Measurements from ENCODE around the gene C22orf23. TPM values are rescaled to one million over a fixed set of nuclear protein-coding genes. Genes with fewer than 3 reads are reported as not detected.

The C22orf23 gene
- total and polyA plus RNA-seq, 2 of the 4 experiments (the other 2 are of a cell fraction), result 0.39 to 0.54 TPM

- Histone ChIP-seq H3K36me3 (ENCODE audit: control insufficient read depth, insufficient read depth, low read length) (peaks cover 49% of the 10 kb centered on the region), H3K9ac (ENCODE audit: low read depth, low read length) (no peak overlapping the region), H3K79me1 (ENCODE audit: low read depth in 1 of 2, low read length in 2 of 2) (peaks cover 20 to 29% of the 10 kb centered on the region in 2 experiments; a peak in 3 of 4 replicates), H3K56ac (ENCODE audit: extremely low read depth, insufficient read depth, low read length) (no peak overlapping the region), H3K4me3 (ENCODE audit: insufficient read depth, low read depth, low read length) (no peak overlapping the region), H3K4me1 (ENCODE audit: control insufficient read depth, insufficient read depth, low read length) (peaks cover 5% of the 10 kb centered on the region), H2AFZ (replicated peaks; ENCODE audit: low read length, poor library complexity) (no peak overlapping the region), H4K8ac (ENCODE audit: low read depth in 2 of 2, low read length in 2 of 2) (no peak overlapping the region), H2BK120ac (ENCODE audit: low read depth, low read length) (no peak overlapping the region), H3K9me3 (ENCODE audit: control insufficient read depth, insufficient read depth, low read length) (no peaks in the 10 kb centered on the region), H3K9me1 (ENCODE audit: insufficient read depth, low read length) (peaks cover 2% of the 10 kb centered on the region; the same call in 1 of the 2 replicates), H3K23ac (ENCODE audit: low read depth, low read length) (no peak overlapping the region), H4K20me1 (ENCODE audit: insufficient read depth, low read length) (peaks cover 5% of the 10 kb centered on the region), H2BK20ac (ENCODE audit: low read depth, low read length) (no peak overlapping the region), H3K4ac (ENCODE audit: low read depth, low read length) (no peak overlapping the region), H3K4me2 (ENCODE audit: low read depth, low read length) (no peak overlapping the region), H2BK5ac (ENCODE audit: low read depth, low read length, poor library complexity, severe bottlenecking) (no peak overlapping the region), H2BK15ac (ENCODE audit: low read depth, low read length) (no peak overlapping the region), H2AK5ac (ENCODE audit: low read depth, low read length) (no peak overlapping the region), H3K27me3 (ENCODE audit: control insufficient read depth, insufficient read depth, low read length) (no peaks in the 10 kb centered on the region), H3K14ac (replicated peaks; ENCODE audit: low read depth, low read length) (no peak overlapping the region), H2AK9ac (replicated peaks; ENCODE audit: low read depth, low read length, poor library complexity) (no peak overlapping the region), H3K18ac (ENCODE audit: low read depth, low read length) (no peak overlapping the region), H3K27ac (ENCODE audit: insufficient read depth, low read length) (no peak overlapping the region), H4K91ac (ENCODE audit: insufficient read depth, low read depth, low read length) (no peak overlapping the region), H4K5ac (ENCODE audit: low read depth, low read length) (no peak overlapping the region)
- dilution Hi-C loops (cut with HindIII; ENCODE audit: low sequenced_read_pairs, unreplicated experiment) (no loop called here), intact Hi-C loops (cut with micrococcal nuclease) (no loop called here), in situ Hi-C loops (cut with MboI; ENCODE audit: low sequenced_read_pairs) (no loop called here)
- ChIA-PET CTCF (no interaction called here), POLR2A (ENCODE audit: unreplicated experiment) (no interaction called here)
- no peak for ATAC-seq (ENCODE audit: low read depth)
- no peak for DNase-seq
- TF ChIP-seq FOS (IDR thresholded peaks at IDR 0.05; ENCODE audit: low read depth, low read length), result no peak
- no peak for TF ChIP-seq SMC3 (IDR thresholded peaks at IDR 0.05; ENCODE audit: low read depth, low read length)
- TF ChIP-seq, protein P1, sequence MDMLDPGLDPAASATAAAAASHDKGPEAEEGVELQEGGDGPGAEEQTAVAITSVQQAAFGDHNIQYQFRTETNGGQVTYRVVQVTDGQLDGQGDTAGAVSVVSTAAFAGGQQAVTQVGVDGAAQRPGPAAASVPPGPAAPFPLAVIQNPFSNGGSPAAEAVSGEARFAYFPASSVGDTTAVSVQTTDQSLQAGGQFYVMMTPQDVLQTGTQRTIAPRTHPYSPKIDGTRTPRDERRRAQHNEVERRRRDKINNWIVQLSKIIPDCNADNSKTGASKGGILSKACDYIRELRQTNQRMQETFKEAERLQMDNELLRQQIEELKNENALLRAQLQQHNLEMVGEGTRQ (IDR thresholded peaks at IDR 0.05; ENCODE audit: low read depth, low read length), result no peak
- no peak for TF ChIP-seq CTCF (conservative IDR thresholded peaks at IDR 0.05; ENCODE audit: low read depth, low read length)
- no peak for TF ChIP-seq MAZ (IDR thresholded peaks at IDR 0.05; ENCODE audit: borderline replicate concordance, low read depth, low read length)
- TF ChIP-seq RFX5 (IDR thresholded peaks at IDR 0.05; ENCODE audit: low read depth, low read length), result no peak
- no peak for TF ChIP-seq RAD21 (IDR thresholded peaks at IDR 0.05; ENCODE audit: low read length)
- TF ChIP-seq BHLHE40 (IDR thresholded peaks at IDR 0.05; ENCODE audit: low read depth, low read length), result no peak
- TF ChIP-seq NFE2L2 (IDR thresholded peaks at IDR 0.05; ENCODE audit: low read depth, low read length), result no peak
- TF ChIP-seq CEBPB (IDR thresholded peaks at IDR 0.05; ENCODE audit: low read depth, low read length), result no peak
- WGBS, 2 experiments (ENCODE audit: extremely low coverage in 2 of 2, insufficient read length in 1 of 2), result no CpG with 5 or more reads among the region's 4 CpGs
- BruUV-seq (replicated peaks), result no TSS peak
Observed at GRCh38 chr22:37961062-37961461, 7.7 kb upstream of the C22orf23 start.
